AG04450 (cell line): ENCODE data around the gene SIX3. TPM values are rescaled to one million over a fixed set of nuclear protein-coding genes. Genes with fewer than 3 reads are reported as not detected.

Experiments
- CTCF ChIA-PET: fragments of 300-600, 350-600 bp; formaldehyde crosslinking; extraction: SDS; loops from one replicate; lab custom pipeline; 2022; ENCODE audit warnings: antibody characterized with exemption, inconsistent platforms; lab: Charles Lee
- POLR2A ChIA-PET: fragments of 350-600 bp; formaldehyde crosslinking; extraction: SDS; loops from one replicate; lab custom pipeline; 2021; ENCODE audit warnings: antibody characterized with exemption, inconsistent platforms; lab: Yijun Ruan, JAX
- DNase-seq: peaks from one replicate; pipeline ENCODE4 v3.0.0-alpha.2; 2011; ENCODE audit warnings: low read depth, low spot score
- H3K27ac ChIP-seq: one replicate; pipeline ENCODE4 v1.5.1; 2012; ENCODE audit warnings: low read depth, low read length, control low read depth
- H3K27me3 ChIP-seq: one replicate; pipeline ENCODE4 v1.6.0; 2012; ENCODE audit warnings: low read length; ENCODE audit not compliant: control insufficient read depth, insufficient read depth
- H3K4me3 ChIP-seq: 2 replicates; pipeline ENCODE4 v1.5.1; 2011; ENCODE audit warnings: mild to moderate bottlenecking, low read depth, low read length, control low read depth
- H3K9me3 ChIP-seq: 2 replicates; pipeline ENCODE4 v1.5.1; 2012; ENCODE audit warnings: low read length; ENCODE audit not compliant: control insufficient read depth, insufficient read depth
- polyA plus RNA-seq: library from polyadenylated mRNA; depleted of rRNA; stranded (reverse); fragments of >200 nt; gene quantifications from 2 replicates; pipeline ENCODE4 v1.2.3, GENCODE V29; 2011
- TF ChIP-seq, protein P1 (sequence below): IDR thresholded peaks from 2 replicates; pipeline ENCODE4 v1.5.1; 2011; ENCODE audit warnings: low read depth, low read length, control low read depth, inconsistent platforms

Gene SIX3
- polyA plus RNA-seq, 1 experiment: not detected

DNA sequence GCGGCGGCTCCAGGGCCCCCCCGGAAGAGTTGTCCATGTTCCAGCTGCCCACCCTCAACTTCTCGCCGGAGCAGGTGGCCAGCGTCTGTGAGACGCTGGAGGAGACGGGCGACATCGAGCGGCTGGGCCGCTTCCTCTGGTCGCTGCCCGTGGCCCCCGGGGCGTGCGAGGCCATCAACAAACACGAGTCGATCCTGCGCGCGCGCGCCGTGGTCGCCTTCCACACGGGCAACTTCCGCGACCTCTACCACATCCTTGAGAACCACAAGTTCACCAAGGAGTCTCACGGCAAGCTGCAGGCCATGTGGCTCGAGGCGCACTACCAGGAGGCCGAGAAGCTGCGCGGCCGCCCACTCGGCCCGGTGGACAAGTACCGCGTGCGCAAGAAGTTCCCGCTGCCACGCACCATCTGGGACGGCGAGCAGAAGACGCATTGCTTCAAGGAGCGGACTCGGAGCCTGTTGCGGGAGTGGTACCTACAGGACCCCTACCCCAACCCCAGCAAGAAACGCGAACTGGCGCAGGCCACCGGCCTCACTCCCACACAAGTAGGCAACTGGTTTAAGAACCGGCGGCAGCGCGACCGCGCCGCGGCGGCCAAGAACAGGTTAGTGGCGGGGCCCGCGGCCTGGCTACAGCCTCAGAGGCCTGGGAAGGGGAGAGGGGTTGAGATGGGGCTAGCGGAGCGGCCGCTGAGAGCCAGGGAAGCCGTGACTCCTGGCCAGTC is 965 bp downstream of the SIX3 start:
- no peak for DNase-seq
- H3K4me3 ChIP-seq: no peak overlapping the region
- ChIA-PET POLR2A (no interaction called here), CTCF (no interaction called here)
- no peak overlapping the region for H3K27ac ChIP-seq
- H3K9me3 ChIP-seq: peaks cover 15% of the 10 kb centered on the region; the same call in 1 of the 2 replicates
- TF ChIP-seq, protein P1, sequence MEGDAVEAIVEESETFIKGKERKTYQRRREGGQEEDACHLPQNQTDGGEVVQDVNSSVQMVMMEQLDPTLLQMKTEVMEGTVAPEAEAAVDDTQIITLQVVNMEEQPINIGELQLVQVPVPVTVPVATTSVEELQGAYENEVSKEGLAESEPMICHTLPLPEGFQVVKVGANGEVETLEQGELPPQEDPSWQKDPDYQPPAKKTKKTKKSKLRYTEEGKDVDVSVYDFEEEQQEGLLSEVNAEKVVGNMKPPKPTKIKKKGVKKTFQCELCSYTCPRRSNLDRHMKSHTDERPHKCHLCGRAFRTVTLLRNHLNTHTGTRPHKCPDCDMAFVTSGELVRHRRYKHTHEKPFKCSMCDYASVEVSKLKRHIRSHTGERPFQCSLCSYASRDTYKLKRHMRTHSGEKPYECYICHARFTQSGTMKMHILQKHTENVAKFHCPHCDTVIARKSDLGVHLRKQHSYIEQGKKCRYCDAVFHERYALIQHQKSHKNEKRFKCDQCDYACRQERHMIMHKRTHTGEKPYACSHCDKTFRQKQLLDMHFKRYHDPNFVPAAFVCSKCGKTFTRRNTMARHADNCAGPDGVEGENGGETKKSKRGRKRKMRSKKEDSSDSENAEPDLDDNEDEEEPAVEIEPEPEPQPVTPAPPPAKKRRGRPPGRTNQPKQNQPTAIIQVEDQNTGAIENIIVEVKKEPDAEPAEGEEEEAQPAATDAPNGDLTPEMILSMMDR: no peak
- peaks cover 94% of the 10 kb centered on the region for H3K27me3 ChIP-seq

DNA sequence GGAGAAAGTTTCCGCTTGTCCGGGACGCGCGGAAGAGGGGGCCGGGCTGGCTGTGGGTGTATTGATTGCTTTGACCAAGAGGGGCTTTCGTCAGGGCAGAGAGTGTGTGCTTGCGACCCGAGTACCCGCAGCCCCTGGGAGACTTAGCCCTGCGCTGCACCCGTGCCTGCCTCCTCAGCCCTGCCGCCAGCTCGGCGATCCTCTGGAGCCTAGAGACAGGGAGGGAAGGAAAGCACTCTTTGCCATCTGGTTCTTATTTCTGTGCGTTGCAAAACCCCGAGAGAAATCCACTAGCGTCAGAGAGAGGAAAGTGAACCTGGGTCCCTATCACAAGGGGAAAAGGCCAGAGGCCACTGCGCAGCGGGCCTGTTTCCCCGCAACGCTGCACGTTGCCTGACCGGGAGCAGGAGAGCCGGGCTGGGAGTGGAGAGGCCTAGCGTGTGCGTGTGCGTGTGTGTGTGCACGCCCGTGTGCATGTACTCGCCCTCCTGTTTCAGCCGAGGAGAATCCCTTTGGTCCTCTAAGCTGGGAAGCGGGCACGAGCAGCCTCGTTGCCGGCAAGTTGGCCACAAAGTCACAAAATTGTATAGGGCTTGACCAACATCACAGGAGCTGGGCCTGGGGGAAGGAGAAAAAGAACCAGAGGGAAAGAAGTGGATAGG is 1.7 kb downstream of the SIX3 start:
- no peak for DNase-seq
- Histone ChIP-seq H3K9me3 (peaks cover 10% of the 10 kb centered on the region; the same call in 1 of the 2 replicates), H3K4me3 (no peak overlapping the region), H3K27ac (no peak overlapping the region), H3K27me3 (peaks cover 95% of the 10 kb centered on the region)
- ChIA-PET POLR2A (no interaction called here), CTCF (no interaction called here)
- TF ChIP-seq, protein P1: no peak

DNA sequence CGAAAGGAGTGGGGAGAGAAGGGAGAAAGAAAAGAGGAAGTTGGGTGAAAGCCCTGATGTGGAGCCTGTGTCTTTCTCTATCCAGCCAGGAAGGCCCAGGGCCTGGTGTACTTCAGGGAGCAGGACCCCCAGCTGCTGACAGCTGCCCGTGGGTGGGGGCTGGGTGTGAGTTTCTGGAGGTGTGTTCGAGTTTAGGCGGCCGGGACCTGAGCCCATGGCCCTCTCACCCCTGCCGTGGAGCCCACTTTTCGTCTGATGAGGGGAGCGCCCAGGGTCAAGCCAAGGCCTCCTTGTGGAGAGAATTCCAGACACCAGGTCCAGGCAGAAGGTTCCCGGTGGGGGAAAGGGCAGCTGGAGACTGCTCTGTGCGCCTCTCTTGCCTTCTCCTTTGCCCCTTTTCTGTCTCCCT is 2.2 kb downstream of the SIX3 start:
- CTCF ChIA-PET: no interaction called here
- H3K9me3 ChIP-seq: peaks cover 10% of the 10 kb centered on the region; the same call in 1 of the 2 replicates

DNA sequence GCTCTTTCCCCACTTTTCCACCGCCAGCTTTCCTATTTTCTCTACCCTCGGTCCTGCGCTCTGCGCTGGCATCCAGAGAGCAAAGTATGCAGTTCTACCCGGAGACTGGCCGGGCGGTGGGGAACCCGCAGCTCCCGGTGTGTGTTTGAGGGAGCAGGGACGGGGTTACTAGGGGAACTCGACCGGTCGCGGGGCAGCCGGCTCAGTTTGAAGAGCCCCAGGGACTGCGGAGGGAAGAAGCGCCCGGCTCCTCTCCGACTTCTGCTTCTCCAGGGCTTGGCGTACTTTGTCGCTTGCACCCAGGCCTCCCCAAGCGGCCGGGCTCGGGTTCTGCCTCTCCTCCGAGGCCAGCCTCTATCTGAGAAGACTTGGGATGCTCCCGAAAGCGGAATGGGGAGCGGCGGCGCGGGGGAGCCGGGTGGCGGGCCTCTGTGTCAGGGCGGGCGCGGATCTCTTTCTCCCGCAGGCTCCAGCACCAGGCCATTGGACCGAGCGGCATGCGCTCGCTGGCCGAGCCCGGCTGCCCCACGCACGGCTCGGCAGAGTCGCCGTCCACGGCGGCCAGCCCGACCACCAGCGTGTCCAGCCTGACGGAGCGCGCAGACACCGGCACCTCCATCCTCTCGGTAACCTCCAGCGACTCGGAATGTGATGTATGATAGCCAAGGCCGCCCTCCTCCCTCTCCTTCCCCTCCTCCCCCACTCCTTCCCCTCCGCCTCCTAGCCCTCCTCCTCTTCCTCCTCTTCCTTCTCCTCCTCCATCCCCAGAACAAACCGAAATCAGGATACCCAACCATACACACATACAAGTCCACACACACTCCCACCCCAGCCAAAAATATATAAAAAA is 2.8 kb downstream of the SIX3 start:
- Histone ChIP-seq H3K27me3 (peaks cover 96% of the 10 kb centered on the region), H3K27ac (no peak overlapping the region), H3K9me3 (peaks cover 10% of the 10 kb centered on the region; the same call in 1 of the 2 replicates), H3K4me3 (no peak overlapping the region)
- ChIA-PET CTCF (no interaction called here), POLR2A (no interaction called here)
- TF ChIP-seq, protein P1: no peak
- DNase-seq: no peak

More for the DNA sequence above, 2.2 kb downstream of the SIX3 start:
- TF ChIP-seq, protein P1: no peak
- POLR2A ChIA-PET: no interaction called here
- DNase-seq: no peak
- Histone ChIP-seq H3K4me3 (no peak overlapping the region), H3K27ac (no peak overlapping the region), H3K27me3 (peaks cover 95% of the 10 kb centered on the region)
